HG02759 (cell line): ENCODE results near the gene HARBI1.

ENCODE experiments used
- ATAC-seq: cut with Tn5 transposase; IDR thresholded peaks from one replicate; pipeline ENCODE4 v1.9.1; 2021; ENCODE audit warnings: mild to moderate bottlenecking, moderate library complexity; ENCODE audit not compliant: unreplicated experiment

HARBI1 gene

DNA sequence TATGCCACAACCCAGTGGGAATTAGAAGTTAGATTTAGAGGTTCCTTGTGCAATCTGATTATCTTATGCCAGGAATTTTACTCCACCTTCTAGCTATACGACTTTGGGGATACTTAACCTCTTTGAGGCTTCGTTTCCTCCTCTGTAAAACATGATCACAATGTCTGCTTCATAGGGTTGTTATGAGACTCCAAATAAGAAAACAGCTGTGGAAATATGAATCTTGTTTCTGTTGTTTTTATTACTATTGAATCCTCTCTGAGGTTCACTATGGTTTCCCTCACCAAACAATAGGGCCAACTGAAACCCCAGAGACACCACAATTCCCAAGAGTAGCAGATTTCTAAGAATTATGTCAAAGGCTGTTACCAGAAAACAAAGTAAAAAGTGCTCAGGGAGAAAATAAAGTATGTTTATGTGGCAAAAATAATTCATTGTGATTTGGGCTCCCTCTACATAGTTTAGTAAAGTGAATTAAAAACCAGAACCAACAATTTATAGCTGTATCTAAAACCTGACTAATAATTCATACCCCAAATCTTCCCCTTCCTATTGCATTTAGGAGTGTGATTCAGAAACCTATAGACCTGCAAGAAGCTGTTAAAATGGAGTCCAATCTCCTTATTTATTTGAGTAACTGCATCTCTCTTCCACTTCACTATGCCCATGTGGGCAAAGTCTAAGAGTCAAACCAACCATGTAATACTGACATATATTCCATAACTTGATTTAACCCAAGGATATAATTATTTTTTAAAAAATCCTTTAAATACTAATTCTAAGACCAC is 61.6 kb downstream of the HARBI1 start:
- ATAC-seq, result peak; percentile 53

DNA sequence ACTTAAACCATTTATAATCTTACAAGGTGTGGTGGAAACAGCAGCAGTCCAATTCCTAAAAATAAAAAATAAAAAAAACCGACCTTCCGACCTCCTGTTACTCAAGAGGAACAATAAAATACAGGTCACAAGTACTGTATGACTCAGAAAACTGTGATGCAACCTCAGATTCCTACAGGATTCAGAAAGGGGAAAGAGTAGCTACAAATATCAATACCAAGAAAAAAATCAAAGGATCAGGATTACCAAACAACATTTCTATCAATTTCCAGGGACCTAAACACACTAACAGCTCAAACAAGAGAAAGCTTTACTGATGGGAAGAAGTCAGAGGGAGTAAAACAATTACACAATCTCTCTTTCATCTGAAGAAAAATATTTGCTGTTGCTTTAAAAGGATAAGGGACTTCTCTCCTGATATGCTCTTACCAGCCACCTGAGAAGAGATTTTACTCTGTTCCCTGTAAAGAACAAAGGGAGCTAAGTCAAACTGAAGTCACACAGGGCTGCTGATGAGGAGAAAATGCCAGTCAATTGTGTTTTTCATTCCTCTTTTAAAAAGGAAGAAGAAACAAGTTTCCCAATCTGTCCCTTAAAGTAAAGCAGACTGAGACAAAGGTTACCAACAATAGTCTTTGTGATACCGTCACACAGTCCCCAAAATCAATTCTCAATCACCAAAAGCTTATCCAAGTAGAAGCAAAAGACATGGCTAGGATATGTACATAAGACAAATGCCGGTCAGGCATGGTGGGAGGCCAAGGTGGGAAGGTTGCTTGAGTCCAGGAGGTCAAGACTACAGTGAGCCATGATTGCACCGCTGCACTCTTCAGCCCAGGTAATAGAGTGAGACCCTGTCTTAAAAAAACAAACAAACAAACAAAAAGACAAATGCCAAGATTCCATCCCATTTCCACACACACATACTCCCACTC is 62.5 kb downstream of the HARBI1 start:
- no peak for ATAC-seq

GRCh38 chr11:46553814-46554212 is 63.2 kb downstream of the HARBI1 start:
- no peak for ATAC-seq
